Right kidney (tissue), 1 donor: ENCODE results near the gene RCE1.

ENCODE experiments used
- DNase-seq: peaks from one replicate; pipeline ENCODE4 v3.0.0-alpha.2; 2016

The RCE1 gene

DNA sequence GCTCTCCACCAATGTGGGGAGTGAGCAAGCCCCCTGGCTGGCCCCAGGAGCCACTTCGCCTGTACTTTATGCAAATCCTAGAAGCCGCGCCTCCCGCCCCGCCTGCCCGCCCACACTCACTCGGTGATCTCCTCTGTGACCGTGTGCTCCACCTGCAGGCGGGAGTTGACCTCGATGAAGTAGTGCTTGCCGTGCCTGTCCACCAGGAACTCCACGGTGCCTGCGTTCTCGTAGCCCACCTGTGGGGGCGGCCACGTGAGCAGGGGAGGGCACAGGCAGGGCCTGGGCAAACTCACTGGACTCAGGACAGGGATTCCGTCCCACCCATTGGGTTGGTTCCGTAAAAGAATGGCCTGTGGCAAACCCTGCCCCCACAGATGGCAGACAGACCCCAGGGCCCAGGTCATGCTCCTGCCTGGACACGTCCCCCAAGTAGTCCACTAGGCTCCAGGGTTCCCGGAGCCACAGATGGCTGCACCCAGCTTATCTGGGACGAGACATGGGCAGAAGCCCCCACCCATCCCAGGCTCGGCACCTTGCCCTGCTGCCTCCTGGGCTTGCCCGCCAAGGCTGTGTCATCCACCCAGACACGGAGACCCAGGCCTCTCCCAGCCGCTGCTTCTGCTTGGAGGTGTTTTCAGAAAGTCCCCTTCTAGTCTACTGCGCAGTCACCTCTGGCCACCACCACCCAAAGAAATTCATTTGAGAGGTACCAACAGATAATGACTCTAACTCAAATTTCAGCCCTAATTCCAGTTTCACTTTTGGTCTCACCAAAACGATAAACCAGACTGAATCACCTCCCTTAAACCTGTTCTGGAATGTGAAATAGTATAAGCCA, 25.7 kb downstream of the RCE1 start:
- no peak for DNase-seq

DNA sequence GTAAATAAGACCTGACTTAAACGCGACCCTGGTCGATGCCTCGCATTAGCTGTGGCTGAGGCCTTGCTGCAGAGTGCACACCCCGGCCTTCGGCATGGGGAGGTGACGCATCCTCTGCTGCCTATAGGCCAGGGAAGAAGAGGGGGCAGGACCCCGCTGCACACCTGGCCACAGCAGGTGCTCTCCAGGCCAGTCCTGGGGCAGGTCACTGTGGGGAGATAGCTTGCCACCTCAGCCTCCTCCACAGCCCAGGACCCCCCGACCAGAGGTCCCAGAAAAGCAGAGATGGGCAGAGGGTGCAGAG, 26.3 kb downstream of the RCE1 start:
- no peak for DNase-seq

DNA sequence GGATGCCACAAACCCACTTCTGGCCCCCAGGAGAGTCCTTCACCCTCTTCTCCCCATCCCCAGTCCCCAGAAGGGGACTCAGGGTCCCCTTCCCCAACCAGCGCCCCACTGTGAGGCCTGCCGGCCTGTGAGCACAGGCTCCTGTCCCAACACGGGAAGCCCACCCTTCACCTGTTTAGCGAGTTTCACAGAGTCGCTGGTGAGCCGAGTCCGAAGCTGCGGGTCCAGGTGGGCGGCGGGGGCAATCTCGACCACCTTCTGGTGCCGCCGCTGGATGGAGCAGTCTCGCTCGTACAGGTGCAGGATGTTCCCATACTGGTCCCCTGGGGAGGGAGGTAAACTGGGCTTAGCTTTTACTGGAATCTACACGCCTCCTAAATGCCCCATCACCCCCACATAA, 26.9 kb downstream of the RCE1 start:
- DNase-seq, result no peak

DNA sequence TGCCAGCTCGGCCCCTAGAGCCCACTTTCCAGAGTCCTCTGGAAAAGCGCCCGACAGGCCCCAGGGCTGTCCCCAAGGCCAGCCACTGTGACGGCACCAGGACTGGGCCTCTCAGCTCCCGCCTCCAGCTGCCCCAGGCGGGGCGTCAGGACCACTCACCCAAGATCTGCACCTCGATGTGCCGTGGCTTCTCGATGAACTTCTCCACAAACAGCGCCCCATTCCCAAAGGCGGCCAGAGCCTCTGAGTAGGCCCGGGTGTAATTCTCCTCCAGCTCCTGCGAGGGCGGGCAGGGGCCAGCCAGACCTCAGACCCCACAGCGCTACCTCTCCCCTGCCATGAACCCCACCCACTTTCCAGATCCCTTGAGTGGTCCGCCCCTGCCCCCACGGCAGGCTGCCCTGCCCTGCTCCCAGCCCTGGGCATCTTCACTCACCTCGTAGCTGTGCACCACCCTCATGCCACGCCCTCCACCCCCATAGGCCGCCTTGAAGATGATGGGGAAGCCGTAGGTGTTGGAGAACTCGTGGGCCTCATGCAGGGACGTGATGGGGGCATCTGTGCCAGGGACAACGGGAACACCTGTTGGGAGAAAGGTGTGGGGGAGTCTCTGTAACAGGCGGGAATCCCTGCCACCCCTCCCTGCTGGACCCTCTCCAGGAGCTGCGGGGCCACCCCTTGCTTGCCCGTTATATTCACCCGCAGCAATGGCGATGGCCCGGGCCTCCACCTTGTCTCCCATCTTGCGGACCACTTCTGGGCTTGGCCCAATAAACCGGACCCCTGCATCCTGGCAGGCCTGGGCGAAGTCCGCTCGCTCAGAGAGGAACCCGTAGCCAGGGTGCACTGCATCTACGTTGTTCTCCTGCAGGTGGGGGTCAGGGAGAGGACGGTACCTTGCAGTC, 27.6 kb downstream of the RCE1 start:
- no peak for DNase-seq

DNA sequence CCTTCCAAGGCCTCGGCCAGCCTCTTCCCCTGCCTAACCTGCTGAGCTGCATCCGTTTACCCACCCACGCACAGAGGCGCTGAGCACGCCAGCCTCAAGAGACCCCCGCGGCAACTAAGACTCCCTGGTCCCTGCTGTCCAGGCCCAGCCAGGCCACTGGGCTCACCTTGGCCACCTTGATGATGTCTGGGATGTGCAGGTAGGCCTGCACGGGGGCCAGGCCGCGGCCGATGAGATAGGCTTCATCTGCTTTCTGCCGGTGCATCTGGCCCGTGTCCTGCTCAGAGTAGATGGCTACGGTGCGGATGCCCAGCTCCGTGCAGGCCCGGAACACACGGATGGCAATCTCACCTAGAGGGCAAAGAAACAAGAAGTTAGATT, 28.3 kb downstream of the RCE1 start:
- DNase-seq, result no peak

DNA sequence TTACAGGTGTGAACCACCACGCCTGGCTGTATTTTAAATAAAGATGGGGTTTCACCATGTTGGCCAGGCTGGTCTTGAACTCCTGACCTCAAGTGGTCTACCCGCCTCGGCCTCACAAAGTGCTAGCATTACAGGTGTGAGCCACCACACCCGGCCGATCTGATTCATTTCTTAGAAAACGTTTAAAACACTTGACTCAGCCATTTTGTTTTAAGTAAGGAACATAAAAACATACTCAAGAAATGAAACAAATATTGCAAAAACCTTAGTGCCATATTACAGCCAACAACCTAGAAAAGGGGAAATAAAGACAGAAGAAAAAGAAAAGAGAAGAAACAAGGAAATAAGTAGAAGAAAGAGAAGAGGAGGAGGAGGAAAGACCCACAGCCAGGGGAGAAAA, 31.0 kb downstream of the RCE1 start:
- no peak for DNase-seq

DNA sequence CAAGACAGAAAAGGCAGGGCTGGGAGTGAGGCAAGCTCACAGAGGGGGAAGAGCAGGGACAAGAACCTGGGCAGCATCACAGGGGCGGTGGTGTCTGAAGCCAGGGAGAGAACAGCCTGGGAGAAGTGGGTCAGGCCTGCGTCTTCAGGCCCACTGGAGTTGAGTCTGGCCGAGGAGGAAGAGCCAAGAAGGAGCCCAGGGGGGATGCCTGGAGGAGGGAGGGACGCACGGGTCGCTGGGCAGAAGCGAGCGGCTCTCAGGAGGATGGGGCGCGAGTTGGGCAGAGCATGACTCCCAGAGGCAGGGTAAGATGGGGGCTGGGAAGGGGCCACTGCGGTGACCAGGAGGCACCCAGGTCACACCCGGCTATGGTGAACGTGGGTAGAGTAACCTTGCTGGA, 32.1 kb downstream of the RCE1 start:
- DNase-seq, result no peak

DNA sequence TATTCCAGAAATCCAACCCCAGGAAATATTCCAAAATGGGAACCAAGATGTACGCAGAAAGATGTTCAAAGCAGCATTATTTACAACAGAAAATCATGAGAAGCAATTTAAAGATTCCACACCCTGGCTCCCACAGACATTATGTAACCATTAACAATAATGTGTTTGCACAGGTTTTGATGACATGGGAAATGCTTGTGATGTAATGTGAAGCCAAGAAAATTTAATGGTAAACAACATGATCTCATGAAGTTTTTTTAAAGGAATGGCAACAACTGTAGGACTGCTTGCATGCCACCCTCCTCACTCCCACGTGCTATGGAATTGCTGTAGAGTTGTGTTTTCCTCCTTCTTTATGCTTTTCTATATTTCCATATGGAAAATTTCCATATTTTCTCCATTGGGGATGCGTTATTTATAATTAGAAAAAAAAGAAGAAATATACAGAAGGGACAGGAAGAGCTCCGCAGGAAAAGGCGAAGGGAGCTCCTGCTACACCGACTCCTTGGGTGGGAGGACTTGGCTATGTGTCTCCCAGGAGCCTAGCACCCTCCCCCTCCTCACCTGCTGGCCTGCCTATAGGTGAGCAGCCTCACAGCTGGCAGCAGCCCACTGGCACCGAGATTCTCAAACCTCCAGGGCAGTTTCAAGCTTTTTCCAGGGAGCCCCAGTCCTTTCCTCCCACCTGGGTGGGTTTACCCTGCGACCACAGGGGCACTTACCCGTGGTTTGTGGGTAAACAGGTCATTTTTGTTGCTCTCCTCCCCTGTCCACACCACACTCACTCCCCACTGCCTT, 34.5 kb downstream of the RCE1 start:
- DNase-seq, result no peak

DNA sequence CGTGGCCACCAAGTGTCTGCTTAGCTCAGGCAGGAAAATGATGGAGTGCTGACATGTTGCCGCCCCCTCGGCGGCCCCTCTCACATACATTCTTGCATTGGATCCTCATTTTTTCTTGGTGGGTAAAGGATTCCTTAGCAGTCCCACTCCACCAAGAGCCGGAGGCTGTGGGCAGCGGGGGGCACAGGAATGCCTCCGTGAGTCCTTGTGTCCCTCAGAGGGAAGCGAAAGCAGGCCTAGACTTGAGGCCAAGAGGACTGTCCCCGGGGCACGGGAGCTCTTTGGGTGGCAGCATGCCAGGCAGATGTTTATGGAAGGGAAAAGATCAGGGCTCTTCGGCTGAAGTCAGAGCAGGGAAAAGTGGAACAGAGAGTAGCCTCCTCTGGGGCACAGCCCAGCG, 35.2 kb downstream of the RCE1 start:
- DNase-seq, result no peak

DNA sequence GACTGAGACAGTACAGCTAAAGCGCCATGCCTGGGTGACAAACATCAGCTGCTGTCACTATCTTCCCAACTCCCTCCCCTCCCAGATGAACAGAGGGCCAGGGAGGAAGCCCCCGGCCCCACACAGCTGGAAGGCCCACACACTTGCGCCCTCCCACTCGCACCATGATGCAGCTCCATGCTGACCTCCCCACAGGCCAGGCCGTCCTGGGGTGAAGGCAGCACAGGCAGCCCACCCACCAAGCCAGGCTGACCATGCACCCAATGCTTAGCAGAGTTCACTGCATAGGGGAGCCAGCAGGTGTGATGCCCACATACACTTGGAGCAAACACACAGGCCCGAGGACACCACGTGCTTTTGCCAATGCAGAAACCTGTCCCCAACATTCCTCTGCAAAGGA, 35.8 kb downstream of the RCE1 start:
- DNase-seq, result no peak

DNA sequence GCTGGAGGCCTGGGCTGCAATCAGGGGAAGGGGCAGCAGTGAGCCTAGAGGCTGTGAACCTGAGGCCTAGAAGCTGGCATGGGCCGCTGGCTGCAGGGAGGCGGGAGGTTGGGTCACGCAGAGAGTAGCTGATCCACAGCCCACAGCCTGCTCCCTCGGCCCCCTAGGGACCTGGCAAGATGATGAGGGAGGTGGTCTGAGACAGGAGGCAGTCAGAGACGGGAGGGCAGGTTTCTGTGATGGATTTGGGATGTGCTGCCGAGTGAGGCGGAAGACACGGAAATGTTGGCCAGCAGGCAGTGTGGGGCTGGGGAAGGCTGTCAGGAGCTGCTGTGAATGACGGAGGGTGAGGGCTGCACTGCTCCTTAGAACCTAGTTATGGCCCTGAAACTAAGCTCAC, 36.3 kb downstream of the RCE1 start:
- no peak for DNase-seq

DNA sequence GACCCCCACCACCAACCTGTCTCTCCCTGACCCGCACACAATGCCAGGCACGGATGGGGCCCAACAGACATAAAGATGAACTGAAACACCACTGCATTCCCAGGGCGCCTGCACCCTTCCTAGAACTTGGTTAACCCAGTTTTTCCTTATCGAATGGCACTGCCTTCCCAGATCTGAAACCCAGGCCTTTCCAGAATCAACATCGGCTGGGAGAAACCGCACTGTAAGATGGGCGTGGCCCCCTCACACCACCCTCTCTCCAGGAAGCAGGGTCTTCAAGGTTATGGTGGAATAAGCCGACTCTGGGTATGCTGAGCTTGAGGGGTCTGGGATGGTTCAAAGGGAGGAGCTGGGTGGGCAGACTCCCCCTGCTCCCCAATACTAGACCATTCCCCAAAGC, 36.8 kb downstream of the RCE1 start:
- no peak for DNase-seq

DNA sequence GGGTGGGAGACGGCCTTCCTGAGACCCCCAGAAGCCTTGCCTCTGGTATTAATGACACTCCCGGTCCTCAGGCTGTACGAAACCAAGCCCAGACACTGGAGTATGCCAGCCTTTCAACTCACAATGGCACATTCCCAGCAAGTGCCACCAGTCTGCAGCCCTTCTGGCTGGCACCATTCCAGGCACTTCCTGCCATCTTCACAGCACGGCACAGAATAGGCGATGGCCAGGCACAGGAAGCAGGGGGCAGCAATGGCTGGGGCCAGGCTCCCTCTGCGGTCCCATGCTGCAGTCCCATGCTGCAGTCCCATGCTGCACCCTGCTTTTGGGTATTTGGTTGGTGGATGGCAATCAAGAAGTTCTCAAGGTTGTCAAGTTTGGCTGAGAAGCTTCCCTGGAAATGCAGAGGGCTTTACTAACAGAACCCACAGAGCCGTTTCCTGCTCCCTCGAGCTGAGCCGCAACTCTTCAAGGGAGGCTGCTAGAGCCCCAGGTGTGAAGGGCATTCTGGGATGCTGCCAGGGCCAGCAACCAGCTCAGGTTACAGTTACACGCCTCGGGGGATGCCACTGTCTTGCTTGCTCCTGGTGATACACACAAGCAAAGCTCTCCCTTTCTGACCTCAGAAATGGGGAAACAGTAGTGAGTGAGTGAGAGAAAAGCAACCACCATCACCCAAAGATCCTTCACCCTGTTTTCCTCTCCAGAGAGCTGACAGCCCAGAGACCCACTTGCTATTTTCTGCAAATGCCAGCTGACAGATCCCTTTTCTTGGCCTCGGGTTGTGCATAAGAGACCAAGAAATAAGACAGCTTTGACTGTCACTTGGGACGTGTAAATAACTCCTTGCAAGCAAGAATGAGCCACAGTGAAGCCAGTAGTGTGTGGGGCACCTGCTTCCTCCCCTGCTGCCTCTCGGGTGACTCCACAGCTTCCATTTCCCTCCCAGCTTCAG, 37.5 kb downstream of the RCE1 start:
- DNase-seq, result no peak

DNA sequence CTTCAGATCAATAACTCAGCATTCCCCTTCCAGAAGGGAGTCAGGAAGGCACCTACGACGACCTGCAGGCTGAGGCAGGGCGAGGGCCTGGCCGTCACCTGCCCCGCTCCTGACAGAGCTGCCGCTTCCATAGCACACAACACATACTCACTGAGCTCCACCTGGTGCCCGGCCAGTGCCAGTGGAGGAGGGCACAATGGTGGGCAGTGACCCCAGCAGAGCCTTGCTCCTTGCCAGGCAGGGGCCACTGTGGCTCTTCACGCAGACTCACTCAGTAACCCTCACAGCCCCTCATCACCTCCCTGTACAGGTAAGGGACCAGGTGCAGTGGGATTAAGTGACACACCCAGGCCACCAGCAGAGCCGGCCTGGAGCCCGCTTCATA, 38.2 kb downstream of the RCE1 start:
- DNase-seq, result no peak

DNA sequence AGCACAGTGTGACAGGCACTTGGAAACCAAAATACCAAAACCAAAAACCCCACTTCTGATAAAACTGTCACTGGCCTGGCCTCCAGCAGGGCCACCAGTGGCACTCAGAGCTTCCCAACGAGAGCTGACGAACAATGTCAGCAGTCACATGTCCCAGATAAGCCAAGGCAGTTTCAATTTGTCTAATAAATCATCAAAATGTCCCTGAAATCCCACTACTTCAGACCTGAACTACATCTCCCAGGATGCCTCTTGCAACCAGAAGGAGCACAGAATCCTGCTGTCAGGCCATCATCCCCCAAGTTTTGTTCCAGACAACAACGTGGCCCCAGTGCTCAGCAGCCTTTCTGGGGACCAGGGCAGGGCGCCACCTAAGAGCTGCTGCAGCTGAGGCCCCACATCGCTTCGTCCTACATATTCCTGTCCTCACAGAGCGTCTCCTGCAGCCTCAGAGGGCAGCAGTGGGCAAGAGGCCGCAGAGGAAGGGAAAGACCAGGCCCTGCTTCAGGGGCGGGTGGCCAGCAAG, 38.7 kb downstream of the RCE1 start:
- DNase-seq, result no peak

DNA sequence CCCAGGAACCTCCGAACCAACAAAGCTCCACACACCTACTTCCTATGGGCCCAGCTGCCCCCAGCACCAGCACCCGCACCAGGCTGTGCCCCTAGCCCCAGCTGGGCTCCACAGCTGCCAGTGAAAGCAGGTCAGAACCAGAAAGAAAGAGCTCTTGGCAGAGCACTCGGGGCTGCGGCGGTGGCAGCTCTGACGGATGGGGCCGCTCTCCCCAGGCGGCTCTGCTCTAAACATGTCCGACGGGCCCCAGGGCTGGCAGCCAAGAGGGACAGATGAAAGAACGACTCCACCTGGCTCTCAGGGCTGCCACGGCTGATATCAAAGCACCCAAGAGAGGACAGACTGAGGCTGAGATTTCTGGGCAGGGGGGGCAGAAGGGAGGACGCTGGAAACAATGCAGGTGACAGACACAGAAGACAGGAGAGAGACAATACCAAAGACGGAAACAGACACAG, 39.3 kb downstream of the RCE1 start:
- DNase-seq, result no peak

DNA sequence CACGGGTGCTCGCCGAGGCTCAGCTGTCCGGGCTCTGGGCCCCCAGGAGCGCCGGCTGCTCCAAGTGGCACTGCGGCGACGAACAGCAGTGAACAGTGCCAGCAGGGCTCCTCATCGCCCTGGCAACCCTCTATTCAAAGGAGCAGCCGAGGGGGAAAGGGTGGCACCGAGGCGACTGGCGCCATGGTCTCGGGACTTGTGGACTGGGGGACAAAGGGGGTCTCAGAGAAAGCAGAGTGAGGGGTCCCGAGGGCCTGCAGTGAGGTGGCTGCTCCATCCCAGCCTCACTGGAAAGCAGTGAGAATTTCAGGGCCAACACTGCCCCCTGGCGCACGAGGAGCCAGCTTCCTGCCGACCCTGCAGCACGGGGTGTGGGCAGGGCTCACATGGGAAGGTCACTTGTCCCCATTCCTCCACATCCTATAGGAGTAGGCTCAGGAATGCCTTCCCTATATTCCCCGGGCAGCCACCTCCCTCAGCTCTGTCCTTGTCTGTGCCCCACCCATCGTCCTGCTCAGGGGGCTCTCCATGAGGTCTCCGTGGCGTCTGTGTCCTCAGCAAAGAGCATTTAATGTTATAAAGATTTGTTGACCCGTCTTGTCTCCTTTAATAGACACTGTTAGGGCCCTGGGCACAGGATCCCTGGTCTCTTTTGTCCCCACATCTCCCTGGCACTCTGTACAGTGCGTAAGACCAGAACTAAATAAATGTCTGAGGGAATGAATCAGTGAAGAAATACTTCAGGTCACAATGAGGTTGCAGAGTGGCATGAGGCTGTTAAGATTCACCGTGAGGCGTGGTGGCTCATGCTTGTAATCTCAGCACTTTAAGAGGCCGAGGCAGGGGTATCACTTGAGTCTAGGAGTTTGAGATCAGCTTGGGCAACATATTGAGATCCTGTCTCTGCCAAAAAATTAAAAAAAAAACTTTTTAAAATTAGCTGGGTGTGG, 40.0 kb downstream of the RCE1 start:
- DNase-seq, result no peak

DNA sequence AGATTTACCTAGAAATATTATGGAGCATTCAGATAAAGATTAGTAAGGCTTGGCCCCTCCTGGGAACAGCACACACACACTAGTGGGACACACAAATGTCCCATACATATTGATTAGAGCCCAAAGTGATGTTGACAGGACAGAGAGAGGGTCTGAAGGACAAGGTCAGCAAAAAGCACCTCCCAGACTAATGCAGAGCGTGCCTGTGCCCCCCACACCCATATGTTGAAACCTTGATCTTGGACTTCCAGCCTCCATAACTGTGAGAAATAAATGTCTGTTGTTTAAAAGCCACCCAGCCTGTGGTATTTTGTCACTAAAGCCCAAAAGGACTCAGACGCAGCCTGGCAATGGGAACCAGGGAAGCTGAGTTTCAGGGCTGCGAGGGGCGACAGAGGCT, 41.2 kb downstream of the RCE1 start:
- no peak for DNase-seq

DNA sequence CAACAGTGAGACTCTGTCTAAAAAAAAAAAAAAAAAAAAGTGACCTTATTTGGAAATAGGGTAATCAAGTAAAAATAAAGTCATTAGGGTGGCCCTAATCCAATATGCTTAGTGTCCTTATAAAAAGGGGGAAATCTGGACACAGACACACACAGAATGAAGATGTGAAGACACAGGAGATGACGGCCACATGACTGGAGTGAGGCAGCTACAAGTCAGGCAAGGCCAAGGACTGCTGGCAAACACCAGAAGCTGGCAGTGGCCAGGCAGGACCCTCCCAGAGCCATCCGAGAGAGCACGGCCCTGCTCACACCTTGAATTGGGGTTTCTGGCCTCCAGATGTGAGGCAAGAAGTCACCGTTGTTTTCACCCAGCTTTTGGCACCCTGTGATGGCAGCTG, 42.2 kb downstream of the RCE1 start:
- no peak for DNase-seq

DNA sequence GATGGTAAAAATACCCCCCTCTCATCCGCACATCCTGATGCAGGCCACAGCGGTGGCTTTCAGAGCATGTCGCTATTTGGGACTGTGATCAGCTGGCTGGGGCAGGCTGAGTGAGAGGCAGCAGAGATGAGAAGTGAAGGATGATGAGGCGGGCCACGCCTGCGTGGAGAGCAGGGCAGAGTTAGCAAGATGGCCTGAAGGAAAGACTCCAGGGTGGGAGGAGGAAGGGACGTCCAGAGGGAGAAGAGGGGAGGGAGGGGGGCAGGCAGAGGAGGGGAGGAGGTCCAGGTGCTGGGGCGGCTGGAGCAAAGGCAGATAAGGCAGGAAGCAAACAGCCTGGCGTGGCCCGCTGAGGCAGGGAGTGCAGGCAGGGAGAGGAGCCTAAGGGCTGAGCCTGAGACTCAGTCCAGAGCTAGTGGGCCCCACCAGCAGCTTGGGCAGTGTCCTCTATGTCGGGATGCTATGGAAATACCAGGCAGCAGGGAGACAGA, 42.8 kb downstream of the RCE1 start:
- no peak for DNase-seq
